SK-N-MC (cell line): ENCODE results near the gene PLXNA4.

Experiments used
- EZH2 ChIP-seq: fragments of 200-600 bp; sonication (generic); IDR thresholded peaks from one replicate; pipeline ENCODE4 v1.6.1; 2017; ENCODE audit warnings: antibody characterized with exemption
- FOXP2 ChIP-seq: optimal IDR thresholded peaks from 2 replicates; pipeline ENCODE3; 2011; ENCODE audit warnings: mild to moderate bottlenecking, moderate library complexity; ENCODE audit not compliant: insufficient read depth; ENCODE audit errors: extremely low read length, control extremely low read depth
- POLR2AphosphoS5 ChIP-seq: IDR thresholded peaks from 2 replicates; pipeline ENCODE4 v1.6.1; 2012; ENCODE audit warnings: mild to moderate bottlenecking, low read depth, low read length, borderline replicate concordance

DNA sequence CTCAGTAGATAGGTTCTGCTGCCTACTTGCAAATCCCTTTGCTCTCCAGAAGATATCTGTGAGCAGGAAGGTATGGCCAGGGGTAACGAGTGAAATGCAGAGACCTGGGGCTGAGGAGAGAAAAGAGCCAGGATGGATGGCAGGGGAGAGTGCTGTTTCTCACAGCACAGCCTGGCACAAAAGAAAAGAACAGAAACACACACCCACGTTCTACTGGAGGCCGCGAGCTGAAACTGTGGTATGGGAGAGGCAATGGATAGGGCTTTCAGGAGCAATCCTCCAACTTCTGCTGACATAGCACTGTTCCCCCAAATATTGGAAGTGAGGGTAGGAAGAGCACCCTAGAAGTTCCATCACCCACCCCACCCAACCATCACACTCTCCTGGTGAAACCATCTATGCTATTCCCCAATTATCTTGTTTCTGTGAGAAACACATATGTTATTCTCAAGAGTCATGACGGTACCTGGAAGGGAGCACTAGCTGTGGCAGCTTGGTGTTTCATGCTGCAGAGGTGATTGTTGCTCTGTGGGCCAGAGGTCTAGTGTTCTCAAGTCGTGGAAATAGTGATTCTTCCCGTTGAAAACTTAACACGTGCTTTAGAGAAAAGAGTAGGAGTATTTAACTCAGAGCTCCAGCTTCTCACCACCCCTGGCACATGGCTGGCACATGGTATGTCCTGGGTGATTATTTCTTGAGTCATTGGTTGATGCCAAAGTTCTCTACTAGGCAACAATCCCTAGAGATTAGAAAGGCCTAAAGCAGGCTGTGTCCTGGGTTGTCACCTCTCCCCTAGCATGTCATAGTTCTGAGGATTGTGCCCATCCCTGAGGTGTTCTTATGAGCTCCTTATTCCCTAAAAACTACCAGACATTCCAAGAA, 198.3 kb downstream of the PLXNA4 start:
- no peak for TF ChIP-seq POLR2AphosphoS5
- no peak for TF ChIP-seq EZH2
- no peak for TF ChIP-seq FOXP2
